Activated CD8-positive, alpha-beta memory T cell treated with anti-CD3 and anti-CD28 coated beads, Interleukin-2, amount 10 ng/mL, durations not matched to agents 7 days and 5 days (primary cell): ENCODE results near the gene ANKRD18B. TPM values are rescaled to one million over a fixed set of nuclear protein-coding genes. Genes with fewer than 3 reads are reported as not detected.
"Not testable (repeated sequence)": the region's sequence is repeated elsewhere in the genome, so short reads cannot be mapped to it uniquely, and the experiment has no call there.

ENCODE experiments used
- ATAC-seq: fragments of 150-1000 bp; cut with Tn5 transposase; one replicate; pipeline ENCODE4 v1.10.0; 2021; ENCODE audit warnings: moderate library complexity
- CTCF ChIA-PET: fragments of 350-600 bp; sonication (Branson Sonifier 250); formaldehyde crosslinking; loops from one replicate; lab custom pipeline; 2021; ENCODE audit warnings: antibody characterized with exemption; lab: Charles Lee
- DNase-seq: peaks from one replicate; pipeline ENCODE4 v3.0.0-alpha.2; 2020
- H3K27ac Mint-ChIP-seq: one replicate; pipeline ENCODE4 v1.8.0; 2021; ENCODE audit warnings: mild to moderate bottlenecking, mixed read lengths
- H3K27me3 Mint-ChIP-seq: one replicate; pipeline ENCODE4 v1.8.0; 2021; ENCODE audit warnings: mixed read lengths
- H3K36me3 Mint-ChIP-seq: one replicate; pipeline ENCODE4 v1.8.0; 2021; ENCODE audit warnings: mild to moderate bottlenecking, mixed read lengths
- H3K4me1 Mint-ChIP-seq: one replicate; pipeline ENCODE4 v1.8.0; 2021; ENCODE audit warnings: mixed read lengths
- H3K4me3 Mint-ChIP-seq: one replicate; pipeline ENCODE4 v1.8.0; 2021; ENCODE audit warnings: mild to moderate bottlenecking, moderate library complexity, mixed read lengths
- H3K9me3 Mint-ChIP-seq: one replicate; pipeline ENCODE4 v1.8.0; 2022; ENCODE audit warnings: low read depth, mixed read lengths
- total RNA-seq, 2 experiments: library from RNA; stranded (reverse); gene quantifications; one replicate each; pipeline ENCODE4 v1.2.3, GENCODE V29; 2021

ANKRD18B gene
- total RNA-seq, 2 experiments from 2014 or later: 0.33 to 0.79 TPM

- H3K4me1 Mint-ChIP-seq, H3K4me3 Mint-ChIP-seq, ATAC-seq, H3K36me3 Mint-ChIP-seq, H3K27me3 Mint-ChIP-seq, H3K27ac Mint-ChIP-seq, H3K9me3 Mint-ChIP-seq, DNase-seq, CTCF ChIA-PET: not testable (repeated sequence)
Measured at GRCh38 chr9:33512535-33512934, 11.5 kb upstream of the ANKRD18B start.

DNA sequence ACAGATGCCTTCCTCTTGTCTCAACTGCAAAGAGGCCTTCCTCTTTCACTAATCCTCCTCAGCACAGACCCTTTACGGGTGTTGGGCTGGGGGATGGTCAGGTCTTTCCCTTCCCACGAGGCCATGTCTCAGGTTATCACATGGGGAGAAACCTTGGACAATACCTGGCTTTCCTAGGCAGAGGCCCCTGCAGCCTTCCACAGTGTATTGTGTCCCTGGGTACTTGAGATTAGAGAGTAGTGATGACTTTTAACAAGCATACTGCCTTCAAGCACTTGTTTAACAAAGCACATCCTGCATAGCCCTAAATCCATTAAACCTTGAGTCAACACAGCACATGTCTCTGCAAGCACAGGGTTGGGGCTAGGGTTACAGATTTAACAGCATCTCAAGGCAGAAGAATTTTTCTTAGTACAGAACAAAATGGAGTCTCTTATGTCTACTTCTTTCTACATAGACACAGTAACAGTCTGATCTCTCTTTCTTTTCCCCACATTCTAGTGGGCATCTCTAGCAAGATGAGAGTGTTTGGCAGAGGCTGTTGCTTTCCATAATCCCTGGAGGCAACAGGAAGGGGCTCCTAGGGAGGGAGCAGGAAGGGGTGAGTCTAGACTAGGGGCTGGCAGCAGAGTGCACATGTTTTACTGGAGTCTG lies 8.6 kb upstream of the ANKRD18B start:
- H3K36me3 Mint-ChIP-seq, H3K9me3 Mint-ChIP-seq, H3K4me1 Mint-ChIP-seq, DNase-seq, CTCF ChIA-PET, H3K27ac Mint-ChIP-seq, H3K4me3 Mint-ChIP-seq, ATAC-seq: not testable (repeated sequence)
- H3K27me3 Mint-ChIP-seq: peaks cover 12% of the 10 kb centered on the region

- H3K9me3 Mint-ChIP-seq, H3K4me3 Mint-ChIP-seq, H3K27ac Mint-ChIP-seq, H3K36me3 Mint-ChIP-seq, H3K4me1 Mint-ChIP-seq, DNase-seq, CTCF ChIA-PET, ATAC-seq: not testable (repeated sequence)
- peaks cover 16% of the 10 kb centered on the region for H3K27me3 Mint-ChIP-seq
Measured at GRCh38 chr9:33516397-33516796, 7.7 kb upstream of the ANKRD18B start.

- Mint-ChIP-seq H3K27ac (no peak overlapping the region), H3K4me3 (no peak overlapping the region), H3K36me3 (no peaks in the 10 kb centered on the region), H3K9me3 (no peaks in the 10 kb centered on the region), H3K4me1 (no peaks in the 10 kb centered on the region), H3K27me3 (peaks cover 26% of the 10 kb centered on the region)
- ATAC-seq: no peak
- CTCF ChIA-PET: interaction anchor here (1.0 to 1.1 kb wide), 3 partner anchors 10 to 101 kb away, joined by 3 to 5 read pairs (median 3); no protein-coding TSS in a partner anchor
- no peak for DNase-seq
Measured at GRCh38 chr9:33517373-33517772, 6.7 kb upstream of the ANKRD18B start.

DNA sequence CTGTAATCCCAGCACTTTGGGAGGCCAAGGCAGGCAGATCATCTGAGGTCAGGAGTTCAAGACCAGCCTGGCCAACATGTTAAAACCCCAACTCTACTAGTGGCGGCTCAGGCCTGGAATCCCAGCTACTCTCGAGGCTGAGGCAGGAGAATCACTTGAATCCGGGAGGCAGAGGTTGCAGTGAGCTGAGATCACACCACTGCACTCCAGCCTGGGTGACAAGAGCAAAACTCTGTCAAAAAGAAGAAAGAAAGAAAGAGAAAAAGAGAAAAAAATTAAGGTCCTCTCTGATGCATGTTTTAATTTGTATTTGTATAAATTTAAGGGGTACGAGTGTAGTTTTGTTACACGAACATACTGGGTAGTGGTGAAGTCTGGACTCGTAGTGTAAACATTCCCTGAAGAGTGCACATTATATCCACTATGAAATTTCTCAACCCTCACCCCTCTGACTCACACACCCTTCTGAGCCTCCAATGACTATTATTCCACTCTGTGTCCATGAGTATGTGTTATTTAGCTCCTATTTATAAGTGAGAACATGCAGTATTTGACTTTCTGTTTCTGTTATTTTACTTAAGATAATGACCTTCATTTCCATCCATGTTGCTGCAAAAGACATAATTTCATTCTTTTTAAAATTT lies 6.0 kb upstream of the ANKRD18B start:
- CTCF ChIA-PET: interaction anchor here (1.0 to 1.1 kb wide), 3 partner anchors 9 to 102 kb away, joined by 3 to 5 read pairs (median 3); no protein-coding TSS in a partner anchor
- not testable (repeated sequence) for H3K9me3 Mint-ChIP-seq

GRCh38 chr9:33521861-33522260 lies 2.2 kb upstream of the ANKRD18B start:
- CTCF ChIA-PET, H3K27ac Mint-ChIP-seq, H3K9me3 Mint-ChIP-seq, H3K4me1 Mint-ChIP-seq, H3K36me3 Mint-ChIP-seq, DNase-seq, H3K4me3 Mint-ChIP-seq, ATAC-seq: not testable (repeated sequence)
- peaks cover 56% of the 10 kb centered on the region for H3K27me3 Mint-ChIP-seq

More for the DNA sequence above, 6.0 kb upstream of the ANKRD18B start:
- not testable (repeated sequence) for H3K4me3 Mint-ChIP-seq, ATAC-seq, H3K27ac Mint-ChIP-seq, H3K4me1 Mint-ChIP-seq, DNase-seq, H3K36me3 Mint-ChIP-seq
- H3K27me3 Mint-ChIP-seq: peaks cover 33% of the 10 kb centered on the region

DNA sequence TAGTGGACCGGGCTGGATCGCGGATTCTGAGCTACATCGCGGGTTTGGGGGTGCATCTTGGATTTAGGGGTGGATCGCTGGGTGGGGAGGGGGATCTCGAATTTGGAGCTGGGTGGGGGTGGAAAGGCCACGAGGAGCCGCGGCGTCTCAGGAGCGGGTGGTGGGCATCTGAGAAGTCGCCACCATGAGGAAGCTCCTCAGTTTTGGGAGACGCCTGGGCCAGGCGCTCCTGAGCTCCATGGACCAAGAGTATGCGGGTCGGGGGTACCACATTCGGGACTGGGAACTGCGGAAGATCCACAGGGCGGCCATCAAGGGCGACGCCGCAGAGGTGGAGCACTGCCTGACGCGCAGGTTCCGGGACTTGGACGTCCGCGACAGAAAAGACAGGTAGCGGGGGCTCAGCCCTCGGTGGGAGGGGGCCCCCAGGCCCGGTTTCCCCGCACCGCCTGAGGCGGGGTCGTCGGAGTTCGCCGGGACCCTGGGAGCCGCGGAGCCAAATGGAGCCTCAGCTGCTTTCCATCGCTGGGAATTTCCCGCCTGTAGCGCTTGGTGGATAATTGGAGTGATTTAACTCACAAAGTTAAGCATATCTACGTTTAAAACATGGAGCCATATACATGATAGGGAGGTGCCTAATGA lies 376 bp downstream of the ANKRD18B start:
- ATAC-seq (peak; percentile 37), DNase-seq (peak; percentile 42)
- H3K36me3 Mint-ChIP-seq: no peaks in the 10 kb centered on the region
- peaks cover 70% of the 10 kb centered on the region for H3K27me3 Mint-ChIP-seq
- H3K4me3 Mint-ChIP-seq: peak overlapping the region; percentile 74
- H3K27ac Mint-ChIP-seq: no peak overlapping the region
- CTCF ChIA-PET: interaction anchor here (0.7 to 1.5 kb wide), 6 partner anchors 23 to 197 kb away, joined by 3 to 5 read pairs (median 4); partner anchors contain the start of gene NOL6
- peaks cover 9% of the 10 kb centered on the region for H3K4me1 Mint-ChIP-seq
- H3K9me3 Mint-ChIP-seq: no peaks in the 10 kb centered on the region

GRCh38 chr9:33528069-33528468 lies 4.0 kb downstream of the ANKRD18B start:
- H3K4me3 Mint-ChIP-seq, DNase-seq, H3K36me3 Mint-ChIP-seq, H3K4me1 Mint-ChIP-seq, H3K27ac Mint-ChIP-seq, CTCF ChIA-PET, H3K9me3 Mint-ChIP-seq, ATAC-seq: not testable (repeated sequence)
- peaks cover 64% of the 10 kb centered on the region for H3K27me3 Mint-ChIP-seq

GRCh38 chr9:33533958-33534357 lies 9.9 kb downstream of the ANKRD18B start:
- DNase-seq, CTCF ChIA-PET: not testable (repeated sequence)

DNA sequence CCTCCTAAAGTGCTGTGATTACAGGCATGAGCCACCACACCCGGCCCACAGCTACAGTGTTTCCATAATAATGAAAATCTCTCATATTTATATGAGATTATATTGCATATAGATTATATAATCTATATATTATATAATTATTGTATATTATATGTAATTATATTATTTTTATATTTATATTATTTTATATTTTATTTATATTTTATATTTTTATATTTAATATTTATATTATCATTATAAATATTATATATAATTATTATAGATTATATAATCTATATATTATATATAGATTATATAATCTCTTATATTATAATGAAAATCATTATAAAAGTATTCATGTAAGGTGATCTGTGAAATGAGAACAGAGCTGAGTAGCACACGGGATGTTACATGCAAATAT lies 11.5 kb downstream of the ANKRD18B start:
- CTCF ChIA-PET: no interaction called here

More at GRCh38 chr9:33533958-33534357, 9.9 kb downstream of the ANKRD18B start:
- H3K4me1 Mint-ChIP-seq, H3K36me3 Mint-ChIP-seq, ATAC-seq, H3K4me3 Mint-ChIP-seq, H3K27ac Mint-ChIP-seq, H3K9me3 Mint-ChIP-seq: not testable (repeated sequence)
- peaks cover 26% of the 10 kb centered on the region for H3K27me3 Mint-ChIP-seq

GRCh38 chr9:33543463-33543862 lies 19.4 kb downstream of the ANKRD18B start:
- H3K4me1 Mint-ChIP-seq, H3K36me3 Mint-ChIP-seq, CTCF ChIA-PET, H3K9me3 Mint-ChIP-seq, H3K27ac Mint-ChIP-seq, H3K4me3 Mint-ChIP-seq, ATAC-seq, DNase-seq: not testable (repeated sequence)
- peaks cover 53% of the 10 kb centered on the region for H3K27me3 Mint-ChIP-seq

More for the DNA sequence above, 11.5 kb downstream of the ANKRD18B start:
- Mint-ChIP-seq H3K27me3 (peaks cover 20% of the 10 kb centered on the region), H3K36me3 (no peaks in the 10 kb centered on the region), H3K27ac (no peak overlapping the region), H3K9me3 (no peaks in the 10 kb centered on the region), H3K4me3 (no peak overlapping the region), H3K4me1 (no peaks in the 10 kb centered on the region)
- ATAC-seq (no peak), DNase-seq (no peak)

- H3K4me3 Mint-ChIP-seq, H3K36me3 Mint-ChIP-seq, H3K4me1 Mint-ChIP-seq, DNase-seq, H3K27ac Mint-ChIP-seq, ATAC-seq, CTCF ChIA-PET, H3K9me3 Mint-ChIP-seq: not testable (repeated sequence)
- H3K27me3 Mint-ChIP-seq: peaks cover 56% of the 10 kb centered on the region
Measured at GRCh38 chr9:33545715-33546114, 21.7 kb downstream of the ANKRD18B start.

DNA sequence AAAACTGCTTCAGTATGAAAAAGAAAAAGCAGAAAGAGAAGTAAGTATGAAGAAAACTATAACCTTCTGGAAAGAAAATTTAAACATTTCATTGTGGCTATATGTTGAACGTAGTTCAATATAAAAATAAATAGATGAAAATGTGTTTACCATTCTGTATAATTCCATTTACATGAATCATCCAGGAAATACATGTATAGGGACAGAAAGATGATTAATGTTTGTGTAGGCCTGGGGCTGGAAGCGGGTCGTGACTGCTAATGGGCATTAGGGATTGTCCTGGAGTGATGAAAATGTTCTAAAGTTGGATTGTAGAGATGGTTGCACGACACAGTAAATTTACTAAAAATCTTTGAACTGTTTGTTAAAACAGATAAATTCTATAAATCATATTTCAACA lies 24.8 kb downstream of the ANKRD18B start:
- peaks cover 53% of the 10 kb centered on the region for H3K27me3 Mint-ChIP-seq
- H3K4me3 Mint-ChIP-seq, H3K4me1 Mint-ChIP-seq, CTCF ChIA-PET, ATAC-seq, DNase-seq, H3K9me3 Mint-ChIP-seq, H3K36me3 Mint-ChIP-seq, H3K27ac Mint-ChIP-seq: not testable (repeated sequence)
